ENCODE data around the gene CCDC88B.
A peak's percentile ranks its signal among the peaks of the same experiment; 100 is the strongest.

CCDC88B gene

GRCh38 chr11:64352995-64353714 is 13.2 kb downstream of the CCDC88B start:
- no peak for TF ChIP-seq POLR2AphosphoS5 (IDR thresholded peaks at IDR 0.05; ENCODE audit: low read depth, low read length)
- TF ChIP-seq POLR2A (IDR thresholded peaks at IDR 0.05; ENCODE audit: low read depth, low read length): no peak; the same call in 1 of the 2 replicates
- no peak for TF ChIP-seq TAF1 (IDR thresholded peaks at IDR 0.05; ENCODE audit: borderline replicate concordance, low read depth, low read length)
- FAIRE-seq: no peak

DNA sequence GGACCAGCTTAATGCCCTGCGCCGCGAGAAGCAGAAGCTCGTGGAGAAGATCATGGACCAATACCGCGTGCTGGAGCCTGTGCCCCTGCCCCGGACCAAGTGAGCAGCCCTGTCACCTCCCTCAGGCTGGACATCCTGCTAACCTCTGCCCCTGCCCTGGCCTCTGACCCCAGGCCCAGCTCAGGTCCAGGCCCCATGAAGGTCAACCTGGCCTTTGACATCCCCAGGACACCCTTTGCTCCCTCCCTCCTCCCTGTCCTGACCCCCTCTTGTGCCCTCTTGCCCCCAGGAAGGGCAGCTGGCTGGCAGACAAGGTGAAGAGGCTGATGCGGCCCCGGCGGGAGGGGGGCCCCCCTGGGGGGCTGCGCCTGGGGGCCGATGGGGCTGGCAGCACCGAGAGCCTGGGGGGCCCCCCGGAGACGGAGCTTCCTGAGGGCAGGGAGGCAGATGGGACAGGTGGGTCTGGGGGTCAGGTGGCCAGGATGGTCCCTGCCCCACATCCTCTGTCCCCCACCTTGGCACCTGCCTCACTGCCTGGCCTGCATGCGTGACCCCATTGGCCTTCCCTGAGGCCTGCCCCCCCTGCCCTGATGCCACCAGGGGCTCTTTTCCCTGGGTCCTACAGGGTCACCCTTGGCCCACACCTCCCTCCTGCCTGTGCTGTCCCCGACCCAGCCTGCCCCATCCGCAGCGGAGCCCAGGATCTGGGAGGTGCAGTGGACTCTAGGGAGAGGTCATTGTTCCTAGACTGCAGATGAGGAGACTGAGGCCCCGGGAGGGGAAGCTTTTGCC is 13.9 kb downstream of the CCDC88B start:
- FAIRE-seq (no peak), DNase-seq (ENCODE audit: insufficient read length) (no peak)
- no peak for TF ChIP-seq POLR2AphosphoS5 (IDR thresholded peaks at IDR 0.05; ENCODE audit: low read depth, low read length)
- TF ChIP-seq POLR2A (IDR thresholded peaks at IDR 0.05; ENCODE audit: low read depth, low read length): no peak
- no peak for TF ChIP-seq TAF1 (IDR thresholded peaks at IDR 0.05; ENCODE audit: borderline replicate concordance, low read depth, low read length)

More at GRCh38 chr11:64352995-64353714, 13.2 kb downstream of the CCDC88B start:
- DNase-seq (ENCODE audit: insufficient read length): no peak

DNA sequence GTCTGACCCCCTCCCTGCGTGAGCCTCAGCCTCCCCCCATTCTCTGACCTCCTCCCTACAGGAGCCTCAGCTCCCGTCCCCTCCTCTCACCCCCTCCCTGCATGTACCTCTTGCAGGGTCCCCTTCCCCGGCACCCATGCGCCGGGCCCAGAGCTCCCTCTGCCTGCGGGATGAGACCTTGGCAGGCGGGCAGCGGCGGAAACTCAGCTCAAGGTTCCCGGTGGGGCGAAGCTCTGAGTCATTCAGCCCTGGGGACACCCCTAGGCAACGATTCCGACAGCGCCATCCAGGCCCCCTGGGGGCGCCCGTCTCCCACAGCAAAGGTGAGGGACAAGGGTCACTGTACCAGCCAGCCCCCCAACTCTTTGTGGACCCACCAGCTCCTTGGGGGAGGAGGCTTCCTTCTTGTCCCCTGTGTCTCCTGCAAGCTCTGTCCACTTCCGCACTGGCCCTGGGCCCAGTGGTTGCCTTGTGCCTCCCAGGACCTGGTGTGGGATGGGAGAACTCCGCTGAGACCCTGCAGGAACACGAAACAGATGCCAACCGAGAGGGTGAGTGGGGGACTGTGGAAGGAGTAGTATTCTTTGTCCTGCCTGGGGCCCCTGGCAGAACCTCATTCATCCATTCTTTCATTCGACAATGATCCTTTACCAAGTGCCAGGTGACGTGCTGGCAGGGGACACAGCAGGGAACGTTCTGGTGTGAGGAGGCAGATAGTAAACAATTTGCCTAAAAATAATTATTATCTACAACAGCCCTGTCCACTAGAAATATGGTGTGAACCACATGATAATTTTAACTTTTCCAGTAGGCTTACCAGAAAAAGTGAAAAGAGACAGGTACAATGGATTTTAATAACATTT is 15.3 kb downstream of the CCDC88B start:
- TF ChIP-seq TAF1 (IDR thresholded peaks at IDR 0.05; ENCODE audit: borderline replicate concordance, low read depth, low read length) (no peak), POLR2A (IDR thresholded peaks at IDR 0.05; ENCODE audit: low read depth, low read length) (no peak), POLR2AphosphoS5 (IDR thresholded peaks at IDR 0.05; ENCODE audit: low read depth, low read length) (no peak)
- FAIRE-seq: peak; percentile 77
- peak; percentile 72 for DNase-seq (ENCODE audit: insufficient read length)

DNA sequence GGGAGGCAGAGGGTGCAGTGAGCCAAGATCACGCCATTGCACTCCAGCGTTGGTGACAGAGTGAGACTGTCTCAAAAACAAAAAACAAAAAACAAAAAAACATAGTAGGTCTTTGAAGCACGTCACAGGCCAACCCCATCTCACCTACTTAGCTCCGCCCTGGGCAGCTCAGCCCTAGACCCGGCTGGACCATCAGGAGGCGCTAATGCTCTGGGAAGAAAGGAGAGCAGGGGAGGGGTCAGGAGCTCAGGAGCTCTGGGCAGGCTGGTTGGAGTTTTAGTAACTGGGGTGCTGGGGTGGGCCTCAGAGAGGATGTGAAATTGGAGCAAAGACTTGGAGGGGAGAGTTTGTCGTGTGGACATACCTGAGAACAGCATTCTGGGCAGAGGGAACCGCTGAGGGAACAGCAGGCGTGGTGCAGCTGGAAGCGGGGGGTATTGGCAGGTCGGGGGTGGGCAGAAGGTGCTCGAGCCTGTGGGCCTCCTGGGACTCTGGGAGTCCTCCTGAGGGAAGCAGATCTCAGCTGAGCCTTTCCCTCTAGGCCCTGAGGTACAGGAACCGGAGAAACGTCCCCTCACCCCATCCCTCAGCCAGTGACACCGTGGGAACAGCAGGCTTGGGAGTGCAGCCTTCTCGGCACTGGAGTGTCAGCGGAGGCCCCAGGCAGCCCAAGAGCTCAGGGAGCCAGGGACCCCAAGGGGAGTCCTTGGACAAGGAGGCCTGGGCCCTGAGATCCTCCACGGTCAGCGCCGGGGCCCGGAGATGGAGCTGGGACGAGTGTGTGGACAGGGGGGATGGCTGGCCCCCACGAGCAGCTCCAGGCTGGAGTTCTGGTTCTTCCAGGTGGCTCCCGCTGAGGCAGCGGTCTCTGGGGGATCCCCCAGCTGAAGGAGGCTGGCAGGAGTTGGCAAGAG is 16.8 kb downstream of the CCDC88B start:
- DNase-seq (ENCODE audit: insufficient read length): no peak
- FAIRE-seq: no peak
- no peak for TF ChIP-seq TAF1 (IDR thresholded peaks at IDR 0.05; ENCODE audit: borderline replicate concordance, low read depth, low read length)
- TF ChIP-seq POLR2AphosphoS5 (IDR thresholded peaks at IDR 0.05; ENCODE audit: low read depth, low read length): no peak
- TF ChIP-seq POLR2A (IDR thresholded peaks at IDR 0.05; ENCODE audit: low read depth, low read length): no peak

DNA sequence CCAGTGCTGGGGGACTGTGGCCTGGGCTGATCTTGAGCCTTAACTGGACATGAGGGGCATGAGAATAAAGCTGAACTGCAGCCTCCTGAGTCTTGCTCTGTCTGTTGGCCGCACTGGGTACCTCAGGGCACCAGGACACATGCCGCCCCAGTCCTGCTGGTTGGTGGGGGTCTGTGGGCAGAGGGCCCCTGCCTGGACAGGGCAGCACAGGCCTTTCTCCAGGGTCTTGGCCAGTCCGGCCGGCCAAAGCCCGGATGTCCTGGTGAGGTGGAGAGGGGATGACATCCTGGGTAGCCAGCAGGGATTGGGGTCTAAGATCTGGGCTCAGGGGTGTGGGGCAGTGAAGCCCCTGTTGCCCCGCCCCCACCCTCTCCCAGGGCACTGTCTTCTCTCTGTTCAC is 17.4 kb downstream of the CCDC88B start:
- FAIRE-seq: no peak
- TF ChIP-seq TAF1 (IDR thresholded peaks at IDR 0.05; ENCODE audit: borderline replicate concordance, low read depth, low read length) (no peak), POLR2A (IDR thresholded peaks at IDR 0.05; ENCODE audit: low read depth, low read length) (no peak), POLR2AphosphoS5 (IDR thresholded peaks at IDR 0.05; ENCODE audit: low read depth, low read length) (no peak)
- no peak for DNase-seq (ENCODE audit: insufficient read length)

GRCh38 chr11:64357904-64358535 is 18.0 kb downstream of the CCDC88B start:
- DNase-seq (ENCODE audit: insufficient read length) (peak; percentile 27), FAIRE-seq (no peak)
- TF ChIP-seq POLR2AphosphoS5 (IDR thresholded peaks at IDR 0.05; ENCODE audit: low read depth, low read length): no peak
- TF ChIP-seq POLR2A (IDR thresholded peaks at IDR 0.05; ENCODE audit: low read depth, low read length): no peak
- TF ChIP-seq TAF1 (IDR thresholded peaks at IDR 0.05; ENCODE audit: borderline replicate concordance, low read depth, low read length): no peak

DNA sequence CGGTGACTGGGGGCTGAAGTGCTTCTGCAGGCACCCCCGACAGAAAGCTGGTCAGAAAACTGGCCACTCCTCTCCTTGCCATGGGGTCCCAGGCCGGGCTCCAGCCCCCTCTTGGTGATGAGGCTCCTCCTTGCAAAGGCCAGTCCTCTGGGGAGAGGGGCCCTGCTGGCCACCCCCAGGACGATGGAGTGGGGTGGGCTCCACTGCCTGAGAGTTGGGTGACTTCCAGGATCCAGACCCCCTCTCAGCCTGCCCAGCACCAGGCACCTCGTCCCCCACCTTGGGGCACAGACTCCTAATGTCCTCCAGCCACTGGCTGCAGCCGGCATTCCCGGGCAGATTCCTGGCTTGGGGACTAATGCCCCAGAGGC is 18.5 kb downstream of the CCDC88B start:
- FAIRE-seq (no peak), DNase-seq (ENCODE audit: insufficient read length) (peak; percentile 43)
- TF ChIP-seq POLR2AphosphoS5 (IDR thresholded peaks at IDR 0.05; ENCODE audit: low read depth, low read length): no peak
- no peak for TF ChIP-seq TAF1 (IDR thresholded peaks at IDR 0.05; ENCODE audit: borderline replicate concordance, low read depth, low read length)
- TF ChIP-seq POLR2A (IDR thresholded peaks at IDR 0.05; ENCODE audit: low read depth, low read length): no peak

- FAIRE-seq (peak; percentile 95), DNase-seq (ENCODE audit: insufficient read length) (peak; percentile 94)
- TF ChIP-seq POLR2AphosphoS5 (IDR thresholded peaks at IDR 0.05; ENCODE audit: low read depth, low read length) (peak; percentile 39; the same call in 1 of the 2 replicates), TAF1 (IDR thresholded peaks at IDR 0.05; ENCODE audit: borderline replicate concordance, low read depth, low read length) (no peak), POLR2A (IDR thresholded peaks at IDR 0.05; ENCODE audit: low read depth, low read length) (peak; percentile 70; the same call in 1 of the 2 replicates)
Measured at GRCh38 chr11:64358907-64359711, 19.1 kb downstream of the CCDC88B start, which contains the start of gene RPS6KA4. Gene RPS6KA4 (plus strand): TSS chr11:64359162. CDS start chr11:64359236, 74 bp downstream.
